ENCODE results near the gene SIX3. TPM values are rescaled to one million over a fixed set of nuclear protein-coding genes. Genes with fewer than 3 reads are reported as not detected.

Gene SIX3
- total RNA-seq, 1 experiment from 2014 or later: not detected

DNA sequence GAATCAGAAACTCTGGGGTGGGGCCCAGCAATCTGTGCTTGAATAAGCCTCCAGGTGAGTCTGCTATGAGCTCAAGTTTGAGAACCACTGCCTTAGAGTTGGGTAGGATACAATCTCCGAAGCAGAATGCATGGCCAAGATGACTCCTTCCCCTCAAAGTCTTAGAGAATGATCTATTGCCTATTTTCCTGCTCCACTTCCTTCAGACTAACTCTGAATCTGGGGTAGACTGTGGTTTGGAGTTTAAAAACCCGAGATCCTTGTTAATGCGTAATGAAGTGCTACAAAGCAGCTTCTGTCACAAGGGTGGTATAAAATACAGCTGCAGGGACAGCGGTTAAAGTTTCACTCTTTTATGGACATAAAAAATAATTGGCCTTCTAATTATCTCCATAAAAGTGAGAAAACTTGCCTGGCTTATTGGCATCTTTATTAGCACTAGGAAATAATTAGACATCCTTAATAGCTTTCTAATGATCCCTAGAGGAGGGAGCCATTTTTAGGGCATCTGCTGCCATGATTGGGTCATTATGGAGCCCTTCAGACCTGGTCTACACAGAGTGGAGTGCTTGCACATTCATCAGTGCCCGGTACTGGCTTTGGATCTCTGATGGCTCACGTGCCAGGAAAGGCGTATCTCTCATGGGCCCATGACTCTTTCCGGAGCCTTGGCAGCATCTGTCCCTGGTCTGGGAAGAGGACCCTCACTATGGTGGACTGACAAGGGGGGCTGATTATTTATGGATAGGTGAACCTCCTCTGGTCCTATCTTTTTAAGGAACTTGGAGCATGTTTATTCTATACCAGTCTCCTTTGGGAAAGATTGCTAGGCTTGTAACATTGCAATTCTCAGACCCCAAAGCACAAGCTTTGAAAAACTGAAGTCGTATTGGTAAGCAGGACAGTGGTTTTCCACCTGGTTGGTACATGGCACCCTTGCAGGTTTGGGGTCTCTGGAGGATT lies 39.5 kb downstream of the SIX3 start:
- DNase-seq (ENCODE audit: low spot score): no peak

DNA sequence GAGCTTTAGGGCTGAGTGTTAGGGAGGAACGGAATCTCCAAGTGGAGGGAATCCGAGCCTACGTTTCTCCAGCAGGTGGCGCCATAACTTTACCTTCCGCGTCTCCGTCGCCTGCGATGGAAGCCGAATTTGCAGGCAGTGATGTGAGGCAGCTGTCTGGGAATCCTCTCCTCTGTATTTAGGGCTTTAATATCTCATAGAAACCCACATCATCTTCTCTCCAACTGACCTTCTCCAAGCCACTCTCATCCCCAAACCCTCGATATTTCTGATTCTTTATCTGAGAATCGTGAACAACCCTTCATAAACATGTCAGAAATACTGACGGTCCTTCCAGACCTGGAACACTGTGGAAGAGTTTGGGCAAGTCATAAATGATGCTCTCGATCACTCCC lies 40.2 kb downstream of the SIX3 start:
- DNase-seq (ENCODE audit: low spot score): peak; percentile 86

DNA sequence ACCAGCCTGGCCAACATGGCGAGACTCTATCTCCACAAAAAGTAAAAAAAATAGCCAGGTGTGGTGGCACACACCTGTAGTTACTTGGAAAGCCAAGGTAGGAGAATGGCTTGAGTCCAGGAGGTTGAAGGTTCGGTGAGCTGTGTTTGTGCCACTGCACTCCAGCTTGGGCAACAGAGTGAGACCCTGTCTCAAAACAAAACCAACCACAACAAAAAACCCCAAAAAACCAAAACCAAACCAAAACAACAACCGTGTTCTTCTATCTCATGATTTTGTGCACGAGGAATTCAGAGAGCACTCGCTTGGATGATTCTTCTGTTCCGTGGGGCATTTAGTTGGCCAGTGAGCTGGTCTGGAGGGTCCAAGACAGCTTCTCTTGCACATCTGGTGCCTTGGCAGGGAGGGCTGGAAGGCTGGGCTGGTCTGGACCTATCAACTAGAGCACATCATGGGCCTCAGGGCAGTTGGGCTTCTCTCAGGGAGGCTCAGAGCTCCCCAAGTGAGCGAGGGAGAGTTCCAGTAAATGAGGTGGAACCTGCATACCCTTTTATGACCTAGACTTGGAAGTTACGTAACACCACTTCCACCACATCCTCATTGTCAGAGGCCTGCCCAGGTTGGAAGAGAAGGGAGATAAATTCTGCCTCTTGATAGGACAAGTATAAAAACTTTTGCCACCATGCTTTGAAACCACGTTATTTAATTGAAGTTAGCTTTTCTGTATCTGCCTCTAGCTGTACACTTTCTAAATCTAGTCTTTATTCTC lies 42.5 kb downstream of the SIX3 start:
- no peak for DNase-seq (ENCODE audit: low spot score)

DNA sequence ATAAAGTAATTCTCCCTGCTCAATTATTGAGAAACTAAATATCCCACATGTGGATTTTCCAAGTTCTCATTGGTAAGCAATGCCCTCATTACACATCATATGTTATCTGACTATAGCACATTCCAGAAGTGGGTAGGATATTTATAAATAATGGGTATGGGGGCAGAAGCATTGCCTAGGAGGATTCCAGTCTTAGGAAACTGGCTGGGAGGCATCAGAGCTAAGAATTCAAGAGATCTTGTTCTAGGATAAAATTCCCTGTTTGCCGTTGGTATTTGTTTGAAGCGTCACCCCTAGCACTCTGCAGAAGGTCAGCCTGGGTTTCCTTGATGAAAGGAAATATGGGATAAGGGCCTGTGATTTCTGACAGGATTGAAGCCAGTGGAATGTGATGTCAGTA lies 47.7 kb downstream of the SIX3 start:
- DNase-seq (ENCODE audit: low spot score): no peak

DNA sequence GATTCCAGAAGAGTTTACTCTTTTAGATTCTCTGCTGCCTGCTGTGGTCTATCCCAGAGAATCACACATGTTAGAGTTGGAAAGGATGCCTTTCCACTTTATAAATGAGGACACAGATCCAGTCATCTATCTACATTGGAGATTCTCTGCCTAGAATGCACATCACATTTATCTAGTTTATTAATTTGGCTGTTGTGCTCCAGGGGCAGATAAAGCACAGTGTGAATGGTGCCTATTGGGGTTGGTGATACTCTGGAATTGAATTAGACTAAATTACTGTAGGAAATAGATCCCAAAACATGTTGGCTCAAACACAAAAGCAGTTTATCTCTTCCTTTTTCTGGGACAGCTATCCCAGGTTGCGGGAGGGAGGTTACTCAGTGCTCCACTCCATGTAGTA lies 52.9 kb downstream of the SIX3 start:
- no peak for DNase-seq (ENCODE audit: low spot score)

Small RNA genes lying within 50 kb of the gene (small RNA-seq; reads per million reads assigned to genes)
- gene RF02246 (not detected), gene RF02247 (not detected), gene RF02248 (not detected), gene RF02250 (not detected), gene RF02251 (not detected), gene RF02252 (not detected)

Other genes starting within 250 kb of the SIX3 start
- gene SIX2, start 67.8 kb downstream of the SIX3 start, total RNA-seq (2014; rRNA removed; shearing (Covaris generic)): not detected in 2 replicates